ENCODE data around the gene CDK5RAP2. TPM values are rescaled to one million over a fixed set of nuclear protein-coding genes. Genes with fewer than 3 reads are reported as not detected.

The CDK5RAP2 gene
- total RNA-seq, 1 donor from 2014 or later, result 76.8 TPM

DNA sequence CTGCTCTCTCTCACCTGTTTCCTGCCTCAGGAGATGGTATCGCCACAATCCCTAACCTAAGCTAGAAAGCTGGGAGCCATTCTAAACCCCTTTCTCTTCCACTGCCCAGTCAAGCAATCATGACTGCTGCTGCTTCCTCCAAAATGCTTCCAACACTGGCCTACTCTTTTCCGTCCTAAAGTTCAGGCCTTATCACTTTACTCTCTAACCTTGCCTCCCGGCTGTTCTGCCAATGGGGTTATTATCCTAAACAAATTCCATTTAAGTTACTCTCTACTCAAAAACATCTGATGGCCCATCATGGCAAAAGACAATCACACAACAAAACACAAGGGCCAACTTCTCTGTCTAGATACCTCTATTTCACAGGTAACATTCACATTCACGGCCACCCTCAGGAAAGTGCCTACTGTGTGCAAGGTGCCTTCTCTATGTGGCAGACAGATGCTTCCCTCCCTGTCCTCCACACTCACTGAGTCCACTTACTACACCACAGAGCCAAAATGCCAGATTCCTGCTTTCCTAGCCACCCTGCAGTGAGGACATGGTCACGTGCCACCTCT lies 168.0 kb downstream of the CDK5RAP2 start:
- H3K4me3 Mint-ChIP-seq (ENCODE audit: low read depth), result no peak overlapping the region
- H3K4me1 Mint-ChIP-seq (ENCODE audit: low read depth), result peaks cover 10% of the 10 kb centered on the region
- peaks cover 19% of the 10 kb centered on the region for H3K36me3 Mint-ChIP-seq (ENCODE audit: insufficient read depth)
- H3K9me3 Mint-ChIP-seq (ENCODE audit: low read depth), result no peaks in the 10 kb centered on the region
- TF ChIP-seq, protein P1, sequence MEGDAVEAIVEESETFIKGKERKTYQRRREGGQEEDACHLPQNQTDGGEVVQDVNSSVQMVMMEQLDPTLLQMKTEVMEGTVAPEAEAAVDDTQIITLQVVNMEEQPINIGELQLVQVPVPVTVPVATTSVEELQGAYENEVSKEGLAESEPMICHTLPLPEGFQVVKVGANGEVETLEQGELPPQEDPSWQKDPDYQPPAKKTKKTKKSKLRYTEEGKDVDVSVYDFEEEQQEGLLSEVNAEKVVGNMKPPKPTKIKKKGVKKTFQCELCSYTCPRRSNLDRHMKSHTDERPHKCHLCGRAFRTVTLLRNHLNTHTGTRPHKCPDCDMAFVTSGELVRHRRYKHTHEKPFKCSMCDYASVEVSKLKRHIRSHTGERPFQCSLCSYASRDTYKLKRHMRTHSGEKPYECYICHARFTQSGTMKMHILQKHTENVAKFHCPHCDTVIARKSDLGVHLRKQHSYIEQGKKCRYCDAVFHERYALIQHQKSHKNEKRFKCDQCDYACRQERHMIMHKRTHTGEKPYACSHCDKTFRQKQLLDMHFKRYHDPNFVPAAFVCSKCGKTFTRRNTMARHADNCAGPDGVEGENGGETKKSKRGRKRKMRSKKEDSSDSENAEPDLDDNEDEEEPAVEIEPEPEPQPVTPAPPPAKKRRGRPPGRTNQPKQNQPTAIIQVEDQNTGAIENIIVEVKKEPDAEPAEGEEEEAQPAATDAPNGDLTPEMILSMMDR (IDR thresholded peaks at IDR 0.05; ENCODE audit: unreplicated experiment), result no peak
- H3K27me3 Mint-ChIP-seq, result no peaks in the 10 kb centered on the region
- no peak for DNase-seq (ENCODE audit: low spot score, unreplicated experiment)
- no peak overlapping the region for H3K27ac Mint-ChIP-seq

DNA sequence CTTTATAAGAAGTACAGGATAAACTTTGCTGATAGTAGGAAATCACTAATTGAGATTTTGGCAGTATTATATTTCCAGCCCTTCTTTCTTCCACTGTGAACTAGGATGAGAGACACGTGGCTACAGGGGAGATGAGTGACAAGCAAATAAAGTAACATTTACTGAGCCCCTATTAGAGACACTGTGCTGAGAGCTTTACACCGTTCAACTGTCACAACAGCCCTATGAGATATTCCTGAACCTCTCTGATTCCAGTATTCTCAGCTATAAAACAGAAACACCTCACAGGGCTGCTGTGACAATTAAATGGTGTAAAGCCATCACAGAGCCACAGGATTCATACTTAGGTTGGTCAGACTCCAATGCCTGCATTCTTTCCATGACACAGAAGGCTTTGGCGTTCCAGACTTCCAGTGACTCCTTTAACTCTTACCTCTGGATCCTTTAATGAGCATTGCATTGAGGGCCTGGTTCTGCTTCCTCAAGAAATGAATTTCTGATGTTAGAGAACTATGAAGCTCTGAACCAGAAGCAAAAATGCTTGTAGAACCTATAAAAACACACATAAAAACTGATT lies 169.0 kb downstream of the CDK5RAP2 start:
- H3K4me3 Mint-ChIP-seq (ENCODE audit: low read depth), result no peak overlapping the region
- H3K27ac Mint-ChIP-seq, result no peak overlapping the region
- TF ChIP-seq, protein P1 (IDR thresholded peaks at IDR 0.05; ENCODE audit: unreplicated experiment), result no peak
- H3K4me1 Mint-ChIP-seq (ENCODE audit: low read depth), result peaks cover 10% of the 10 kb centered on the region
- DNase-seq (ENCODE audit: low spot score, unreplicated experiment), result no peak
- H3K36me3 Mint-ChIP-seq (ENCODE audit: insufficient read depth), result peaks cover 21% of the 10 kb centered on the region
- no peaks in the 10 kb centered on the region for H3K9me3 Mint-ChIP-seq (ENCODE audit: low read depth)
- no peaks in the 10 kb centered on the region for H3K27me3 Mint-ChIP-seq

DNA sequence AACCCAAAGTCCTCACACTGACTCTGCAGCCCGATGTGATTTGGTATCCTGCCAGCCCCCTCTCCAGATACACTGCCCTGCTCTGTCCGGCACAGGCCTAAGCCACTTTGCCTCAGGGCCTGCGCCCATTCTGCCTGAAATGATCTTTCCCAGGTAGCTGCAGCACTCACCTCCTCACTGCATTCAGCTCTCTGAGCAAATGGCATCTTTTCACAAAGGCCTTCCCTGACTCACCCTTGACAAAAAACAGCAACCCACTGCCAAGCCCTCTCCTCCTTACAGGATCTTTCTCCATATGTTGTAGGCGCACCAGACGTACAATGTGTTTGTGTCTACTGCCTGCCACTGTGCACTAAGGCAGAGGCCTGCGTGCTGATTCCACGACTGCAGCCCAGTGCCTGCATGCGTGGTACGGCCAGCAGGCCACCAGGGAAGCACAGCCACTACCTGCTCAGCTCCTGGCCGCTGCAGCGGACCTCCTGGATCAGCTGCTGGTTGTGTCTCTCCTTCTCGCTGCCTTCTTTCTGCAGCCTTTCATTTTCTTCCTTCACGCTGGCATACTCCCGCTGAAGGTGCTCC lies 171.2 kb downstream of the CDK5RAP2 start:
- Mint-ChIP-seq H3K9me3 (ENCODE audit: low read depth) (no peaks in the 10 kb centered on the region), H3K27me3 (no peaks in the 10 kb centered on the region), H3K27ac (peak overlapping the region; percentile 15), H3K4me3 (ENCODE audit: low read depth) (no peak overlapping the region), H3K36me3 (ENCODE audit: insufficient read depth) (peaks cover 23% of the 10 kb centered on the region), H3K4me1 (ENCODE audit: low read depth) (peaks cover 10% of the 10 kb centered on the region)
- TF ChIP-seq, protein P1 (IDR thresholded peaks at IDR 0.05; ENCODE audit: unreplicated experiment), result no peak
- no peak for DNase-seq (ENCODE audit: low spot score, unreplicated experiment)

DNA sequence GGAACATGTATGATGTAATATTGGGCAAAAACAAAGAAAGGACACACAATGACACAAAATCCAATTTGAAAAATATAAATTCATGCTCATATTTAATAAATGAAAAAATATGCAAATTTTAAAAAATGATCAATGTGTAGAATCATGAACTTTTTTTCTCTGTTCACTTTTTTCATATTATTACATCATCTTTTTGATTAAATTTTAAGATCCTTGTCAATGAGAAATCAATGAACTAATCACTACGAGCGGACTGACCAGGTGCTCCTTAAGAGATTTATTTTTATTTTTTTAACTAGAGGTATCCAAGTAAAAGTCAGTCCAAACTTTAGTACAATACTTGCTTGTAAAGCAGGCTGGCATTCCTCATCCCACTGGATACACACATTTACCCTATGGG lies 174.1 kb downstream of the CDK5RAP2 start:
- TF ChIP-seq, protein P1 (IDR thresholded peaks at IDR 0.05; ENCODE audit: unreplicated experiment), result no peak
- peaks cover 36% of the 10 kb centered on the region for H3K36me3 Mint-ChIP-seq (ENCODE audit: insufficient read depth)
- H3K27me3 Mint-ChIP-seq, result no peaks in the 10 kb centered on the region
- H3K4me1 Mint-ChIP-seq (ENCODE audit: low read depth), result peaks cover 2% of the 10 kb centered on the region
- H3K27ac Mint-ChIP-seq, result no peak overlapping the region
- H3K4me3 Mint-ChIP-seq (ENCODE audit: low read depth), result no peak overlapping the region
- no peaks in the 10 kb centered on the region for H3K9me3 Mint-ChIP-seq (ENCODE audit: low read depth)
- no peak for DNase-seq (ENCODE audit: low spot score, unreplicated experiment)

DNA sequence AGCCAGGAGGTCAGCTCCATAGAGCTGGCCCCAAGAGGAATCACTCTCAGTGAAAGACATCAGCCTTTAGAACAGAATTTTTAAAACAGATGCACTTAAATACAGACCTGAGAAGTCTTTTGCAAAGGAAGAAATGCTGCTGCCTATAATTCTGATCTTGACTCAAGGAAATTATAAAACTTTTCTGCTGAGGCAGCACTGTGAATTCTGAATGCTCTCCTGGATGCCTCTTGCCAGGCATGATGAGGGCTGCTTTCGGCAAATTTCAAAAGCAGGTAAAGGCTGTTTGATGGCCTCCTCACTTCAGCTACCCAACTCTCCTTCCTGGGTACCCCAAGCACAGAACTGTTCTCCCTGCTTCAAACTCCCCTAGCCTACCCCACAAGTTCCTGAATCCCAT lies 174.8 kb downstream of the CDK5RAP2 start:
- H3K4me3 Mint-ChIP-seq (ENCODE audit: low read depth), result no peak overlapping the region
- peaks cover 2% of the 10 kb centered on the region for H3K4me1 Mint-ChIP-seq (ENCODE audit: low read depth)
- TF ChIP-seq, protein P1 (IDR thresholded peaks at IDR 0.05; ENCODE audit: unreplicated experiment), result no peak
- no peak for DNase-seq (ENCODE audit: low spot score, unreplicated experiment)
- peaks cover 35% of the 10 kb centered on the region for H3K36me3 Mint-ChIP-seq (ENCODE audit: insufficient read depth)
- H3K27ac Mint-ChIP-seq, result no peak overlapping the region
- H3K9me3 Mint-ChIP-seq (ENCODE audit: low read depth), result no peaks in the 10 kb centered on the region
- H3K27me3 Mint-ChIP-seq, result no peaks in the 10 kb centered on the region
